22Rv1 (cell line): ENCODE results near the gene VPS9D1.

ENCODE experiments used
- CTCF ChIP-seq: fragments of 450-650 bp; IDR thresholded peaks from 2 replicates; pipeline ENCODE4 v1.5.1; 2017; ENCODE audit warnings: mild to moderate bottlenecking
- ZFX ChIP-seq: fragments of 450-650 bp; IDR thresholded peaks from 2 replicates; pipeline ENCODE4 v1.6.1; 2017; ENCODE audit warnings: antibody characterized with exemption, borderline replicate concordance

DNA sequence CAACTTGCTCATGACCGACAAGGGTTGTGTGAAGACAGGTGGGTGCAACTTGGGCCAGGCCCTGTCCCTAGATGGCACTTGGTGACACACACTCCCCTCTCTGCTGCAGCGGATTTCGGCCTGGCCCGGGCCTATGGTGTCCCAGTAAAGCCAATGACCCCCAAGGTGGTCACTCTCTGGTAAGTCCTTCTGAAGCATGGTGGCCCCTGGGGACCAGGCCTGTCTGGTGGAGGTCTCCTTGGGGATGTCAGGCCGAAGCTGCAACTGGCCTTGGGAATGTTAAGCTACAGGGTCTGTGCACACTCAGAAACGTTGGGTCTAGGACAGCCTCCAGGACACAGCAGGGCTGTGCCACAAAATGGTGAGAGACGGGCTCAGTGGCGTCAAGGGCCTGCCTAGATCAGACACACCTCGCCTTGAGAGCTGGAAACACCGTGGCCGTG, 27.4 kb downstream of the VPS9D1 start:
- TF ChIP-seq CTCF, result no peak
- TF ChIP-seq ZFX, result no peak
